Vagina (tissue), 2 donors: ENCODE measurements around the gene AQP11.

Source experiments
- POLR2A ChIP-seq, 2 donors: fragments of 450-650 bp; IDR thresholded peaks; one replicate each; pipeline ENCODE4 v1.6.1; 2017; ENCODE audit warnings: antibody characterized with exemption in 2 of 2, mild to moderate bottlenecking in 2 of 2, moderate library complexity in 2 of 2
- POLR2AphosphoS5 ChIP-seq, 2 donors: sonication (generic); formaldehyde crosslinking; IDR thresholded peaks; one replicate each; pipeline ENCODE4 v1.9.0; 2017; ENCODE audit warnings: antibody characterized with exemption in 2 of 2, mild to moderate bottlenecking in 2 of 2, low read depth in 1 of 2; ENCODE audit not compliant: insufficient read depth in 1 of 2
- TF ChIP-seq, protein P1 (sequence below), 3 experiments: fragments of 450-650 bp in 2 of 3; fragments of 200-600 bp in 1 of 3; sonication (generic) in 1 of 3; IDR thresholded peaks; one replicate each; pipeline ENCODE4 v1.5.1; 2017 to 2019; ENCODE audit warnings: antibody characterized with exemption in 3 of 3, mild to moderate bottlenecking in 2 of 3, moderate library complexity in 2 of 3

DNA sequence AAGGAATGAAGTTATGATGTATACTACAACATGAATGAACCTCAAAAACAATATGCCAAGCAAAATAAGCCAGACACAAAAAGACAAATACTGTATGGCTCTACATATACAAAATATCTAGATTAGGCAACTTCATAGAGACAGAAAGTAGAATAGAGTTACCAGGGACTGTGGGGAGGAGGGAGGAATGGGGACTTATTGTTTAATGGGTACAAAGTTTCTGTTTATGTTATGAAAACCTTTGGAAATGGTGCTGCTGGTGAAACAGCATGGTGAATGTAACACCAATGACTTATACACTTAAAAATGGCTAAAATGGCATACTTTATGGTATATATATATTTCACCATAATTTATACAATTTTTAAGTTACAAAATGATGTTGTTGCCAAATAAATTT is 4.1 kb downstream of the AQP11 start:
- TF ChIP-seq, protein P1, sequence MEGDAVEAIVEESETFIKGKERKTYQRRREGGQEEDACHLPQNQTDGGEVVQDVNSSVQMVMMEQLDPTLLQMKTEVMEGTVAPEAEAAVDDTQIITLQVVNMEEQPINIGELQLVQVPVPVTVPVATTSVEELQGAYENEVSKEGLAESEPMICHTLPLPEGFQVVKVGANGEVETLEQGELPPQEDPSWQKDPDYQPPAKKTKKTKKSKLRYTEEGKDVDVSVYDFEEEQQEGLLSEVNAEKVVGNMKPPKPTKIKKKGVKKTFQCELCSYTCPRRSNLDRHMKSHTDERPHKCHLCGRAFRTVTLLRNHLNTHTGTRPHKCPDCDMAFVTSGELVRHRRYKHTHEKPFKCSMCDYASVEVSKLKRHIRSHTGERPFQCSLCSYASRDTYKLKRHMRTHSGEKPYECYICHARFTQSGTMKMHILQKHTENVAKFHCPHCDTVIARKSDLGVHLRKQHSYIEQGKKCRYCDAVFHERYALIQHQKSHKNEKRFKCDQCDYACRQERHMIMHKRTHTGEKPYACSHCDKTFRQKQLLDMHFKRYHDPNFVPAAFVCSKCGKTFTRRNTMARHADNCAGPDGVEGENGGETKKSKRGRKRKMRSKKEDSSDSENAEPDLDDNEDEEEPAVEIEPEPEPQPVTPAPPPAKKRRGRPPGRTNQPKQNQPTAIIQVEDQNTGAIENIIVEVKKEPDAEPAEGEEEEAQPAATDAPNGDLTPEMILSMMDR (IDR thresholded peaks at IDR 0.05) = no peak
- no peak for TF ChIP-seq POLR2A (IDR thresholded peaks at IDR 0.05)
- no peak for TF ChIP-seq POLR2AphosphoS5 (IDR thresholded peaks at IDR 0.05; ENCODE audit: insufficient read depth in 1 of 2, low read depth in 1 of 2)
